HEK293 (cell line): ENCODE data around the gene KRTAP13-1.
A peak's percentile ranks its signal among the peaks of the same experiment; 100 is the strongest.

Source experiments
- CTCF ChIA-PET: fragments of 350-600 bp; formaldehyde crosslinking; extraction: SDS; loops from one replicate; lab custom pipeline; 2021; ENCODE audit warnings: antibody characterized with exemption; lab: Yijun Ruan, JAX
- POLR2A ChIA-PET: fragments of 300-600 bp; formaldehyde crosslinking; extraction: SDS; loops from one replicate; lab custom pipeline; 2020; ENCODE audit warnings: antibody characterized with exemption, inconsistent platforms; lab: Yijun Ruan, JAX
- H3K27ac ChIP-seq: fragments of 200-500 bp; sonication (Bioruptor generic); 2 replicates; pipeline ENCODE4 v1.5.1; 2014; ENCODE audit warnings: low read depth, low read length, control low read depth, inconsistent platforms; ENCODE audit errors: extremely low read depth
- H3K36me3 ChIP-seq, 2 experiments: fragments of 200-500 bp in 1 of 2; sonication (Bioruptor generic) in 1 of 2; 1 replicate in 1 of 2; 2 replicates in 1 of 2; pipeline ENCODE4 v1.5.1; 2014 to 2017; ENCODE audit warnings: inconsistent platforms in 2 of 2, low read length in 2 of 2; ENCODE audit not compliant: control insufficient read depth in 2 of 2, insufficient read depth in 1 of 2
- H3K4me1 ChIP-seq: fragments of 200-500 bp; sonication (Bioruptor generic); 2 replicates; pipeline ENCODE4 v1.5.1; 2014; ENCODE audit warnings: mild to moderate bottlenecking, low read length, inconsistent platforms; ENCODE audit not compliant: control insufficient read depth, insufficient read depth
- H3K4me3 ChIP-seq: 2 replicates; pipeline ENCODE4 v1.5.1; 2011; ENCODE audit warnings: low read depth, mild to moderate bottlenecking, control low read depth, low read length, moderate library complexity
- H3K9me3 ChIP-seq: fragments of 200-500 bp; sonication (Bioruptor generic); 2 replicates; pipeline ENCODE4 v1.5.1; 2014; ENCODE audit warnings: low read depth, low read length, inconsistent platforms; ENCODE audit not compliant: control insufficient read depth, insufficient read depth
- HOXC10 ChIP-seq: sonication (generic); formaldehyde crosslinking; IDR thresholded peaks from 2 replicates; pipeline ENCODE4 v1.8.1; 2023; ENCODE audit warnings: mild to moderate bottlenecking, missing genetic modification reagents
- IKZF3 ChIP-seq: fragments of 450-650 bp; IDR thresholded peaks from 2 replicates; pipeline ENCODE4 v1.5.0; 2018; ENCODE audit warnings: missing biosample characterization, mild to moderate bottlenecking, missing genetic modification characterization, moderate library complexity
- KLF7 ChIP-seq: fragments of 450-650 bp; formaldehyde crosslinking; IDR thresholded peaks from 2 replicates; pipeline ENCODE4 v1.5.1; 2016; ENCODE audit warnings: missing biosample characterization, missing genetic modification characterization, borderline replicate concordance
- KLF8 ChIP-seq: fragments of 450-650 bp; formaldehyde crosslinking; IDR thresholded peaks from 2 replicates; pipeline ENCODE4 v1.5.1; 2016; ENCODE audit warnings: missing biosample characterization, missing genetic modification characterization
- OSR2 ChIP-seq: fragments of 450-650 bp; formaldehyde crosslinking; IDR thresholded peaks from 2 replicates; pipeline ENCODE4 v1.5.1; 2016; ENCODE audit warnings: missing biosample characterization, missing genetic modification characterization
- PATZ1 ChIP-seq: fragments of 450-650 bp; formaldehyde crosslinking; IDR thresholded peaks from 2 replicates; pipeline ENCODE4 v1.5.1; 2016; ENCODE audit warnings: missing biosample characterization, missing genetic modification characterization
- PRDM1 ChIP-seq: fragments of 450-650 bp; formaldehyde crosslinking; IDR thresholded peaks from 2 replicates; pipeline ENCODE4; 2016; ENCODE audit warnings: missing biosample characterization, missing genetic modification characterization
- SALL2 ChIP-seq: fragments of 450-650 bp; formaldehyde crosslinking; IDR thresholded peaks from 2 replicates; pipeline ENCODE4 v1.5.0; 2017; ENCODE audit warnings: missing biosample characterization, mild to moderate bottlenecking, missing genetic modification characterization, borderline replicate concordance
- SP2 ChIP-seq: fragments of 450-650 bp; formaldehyde crosslinking; IDR thresholded peaks from 2 replicates; pipeline ENCODE4 v1.5.1; 2016; ENCODE audit warnings: missing biosample characterization, missing genetic modification characterization
- ZBTB20 ChIP-seq: fragments of 450-650 bp; formaldehyde crosslinking; IDR thresholded peaks from 2 replicates; pipeline ENCODE4 v1.5.1; 2016; ENCODE audit warnings: missing biosample characterization, missing genetic modification characterization
- ZBTB7A ChIP-seq: fragments of 450-650 bp; formaldehyde crosslinking; IDR thresholded peaks from 2 replicates; pipeline ENCODE4 v1.5.1; 2016; ENCODE audit warnings: low read depth, missing biosample characterization, missing genetic modification characterization
- ZFP37 ChIP-seq: fragments of 450-650 bp; formaldehyde crosslinking; IDR thresholded peaks from 2 replicates; pipeline ENCODE4 v1.5.1; 2016; ENCODE audit warnings: missing biosample characterization, missing genetic modification characterization
- ZFP41 ChIP-seq: fragments of 450-650 bp; formaldehyde crosslinking; IDR thresholded peaks from 2 replicates; pipeline ENCODE4 v1.5.1; 2016; ENCODE audit warnings: missing biosample characterization, missing genetic modification characterization, borderline replicate concordance
- ZNF155 ChIP-seq: fragments of 450-650 bp; formaldehyde crosslinking; IDR thresholded peaks from 2 replicates; pipeline ENCODE4 v1.5.1; 2016; ENCODE audit warnings: missing biosample characterization, missing genetic modification characterization
- ZNF221 ChIP-seq: fragments of 450-650 bp; formaldehyde crosslinking; IDR thresholded peaks from 2 replicates; pipeline ENCODE4 v1.5.1; 2017; ENCODE audit warnings: missing biosample characterization, missing genetic modification characterization, borderline replicate concordance
- ZNF239 ChIP-seq: fragments of 450-650 bp; formaldehyde crosslinking; IDR thresholded peaks from 2 replicates; pipeline ENCODE4 v1.5.1; 2016; ENCODE audit warnings: missing biosample characterization, missing genetic modification characterization
- ZNF302 ChIP-seq: fragments of 450-650 bp; formaldehyde crosslinking; IDR thresholded peaks from 2 replicates; pipeline ENCODE4 v1.5.1; 2016; ENCODE audit warnings: missing biosample characterization, missing genetic modification characterization, low read depth
- ZNF324 ChIP-seq: fragments of 450-650 bp; formaldehyde crosslinking; IDR thresholded peaks from 2 replicates; pipeline ENCODE4 v1.5.1; 2016; ENCODE audit warnings: missing biosample characterization, missing genetic modification characterization
- ZNF366 ChIP-seq: fragments of 450-650 bp; formaldehyde crosslinking; conservative IDR thresholded peaks from 2 replicates; pipeline ENCODE4 v1.5.1; 2016; ENCODE audit warnings: missing biosample characterization, missing genetic modification characterization
- ZNF391 ChIP-seq: fragments of 450-650 bp; formaldehyde crosslinking; IDR thresholded peaks from 2 replicates; pipeline ENCODE4 v1.5.1; 2016; ENCODE audit warnings: low read depth, missing biosample characterization, missing genetic modification characterization, borderline replicate concordance
- ZNF426 ChIP-seq: fragments of 450-650 bp; formaldehyde crosslinking; IDR thresholded peaks from 2 replicates; pipeline ENCODE4 v1.5.1; 2017; ENCODE audit warnings: missing biosample characterization, missing genetic modification characterization, mild to moderate bottlenecking, inconsistent platforms, moderate library complexity
- ZNF488 ChIP-seq: fragments of 450-650 bp; formaldehyde crosslinking; IDR thresholded peaks from 2 replicates; pipeline ENCODE4 v1.5.1; 2016; ENCODE audit warnings: missing biosample characterization, missing genetic modification characterization
- ZNF514 ChIP-seq: fragments of 450-650 bp; formaldehyde crosslinking; IDR thresholded peaks from 2 replicates; pipeline ENCODE4 v1.5.1; 2016; ENCODE audit warnings: missing biosample characterization, missing genetic modification characterization
- ZNF555 ChIP-seq: fragments of 450-650 bp; formaldehyde crosslinking; conservative IDR thresholded peaks from 2 replicates; pipeline ENCODE4 v1.5.1; 2017; ENCODE audit warnings: missing biosample characterization, mild to moderate bottlenecking, missing genetic modification characterization, inconsistent platforms
- ZNF600 ChIP-seq: fragments of 450-650 bp; formaldehyde crosslinking; IDR thresholded peaks from 2 replicates; pipeline ENCODE4 v1.5.1; 2016; ENCODE audit warnings: missing biosample characterization, missing genetic modification characterization
- ZNF610 ChIP-seq: fragments of 450-650 bp; formaldehyde crosslinking; IDR thresholded peaks from 2 replicates; pipeline ENCODE4 v1.5.1; 2016; ENCODE audit warnings: missing biosample characterization, missing genetic modification characterization, borderline replicate concordance
- ZNF747 ChIP-seq: fragments of 450-650 bp; formaldehyde crosslinking; IDR thresholded peaks from 2 replicates; pipeline ENCODE4 v1.5.1; 2016; ENCODE audit warnings: missing biosample characterization, missing genetic modification characterization
- ZNF791 ChIP-seq: fragments of 450-650 bp; formaldehyde crosslinking; IDR thresholded peaks from 2 replicates; pipeline ENCODE4 v1.5.1; 2016; ENCODE audit warnings: missing biosample characterization, missing genetic modification characterization
- ZNF792 ChIP-seq: fragments of 450-650 bp; formaldehyde crosslinking; IDR thresholded peaks from 2 replicates; pipeline ENCODE4 v1.5.1; 2016; ENCODE audit warnings: missing biosample characterization, missing genetic modification characterization
- ZSCAN18 ChIP-seq: fragments of 450-650 bp; formaldehyde crosslinking; IDR thresholded peaks from 2 replicates; pipeline ENCODE4 v1.5.1; 2016; ENCODE audit warnings: missing biosample characterization, missing genetic modification characterization
- ZSCAN4 ChIP-seq: fragments of 450-650 bp; formaldehyde crosslinking; IDR thresholded peaks from 2 replicates; pipeline ENCODE4 v1.5.1; 2017; ENCODE audit warnings: missing biosample characterization, missing genetic modification characterization

Gene KRTAP13-1

GRCh38 chr21:30351534-30351933 lies 44.3 kb upstream of the KRTAP13-1 start (continued):
- TF ChIP-seq ZNF610 (tag by site-specific recombination) (no peak), ZBTB20 (tag by site-specific recombination) (no peak), IKZF3 (tag by site-specific recombination) (no peak), KLF8 (no peak), ZNF426 (peak; percentile 45), ZNF555 (tag by site-specific recombination) (peak; percentile 51), ZSCAN18 (tag by site-specific recombination) (no peak)

- H3K9me3 ChIP-seq, result no peaks in the 10 kb centered on the region
- H3K4me1 ChIP-seq, result 0 out of 2 replicates have a peak, but pooled peaks cover 2% of the 10 kb centered on the region
- CTCF ChIA-PET, result interaction anchor here (0.8 kb wide), 1 partner anchor 1542 kb away, joined by 3 read pairs; no protein-coding TSS in a partner anchor
- H3K36me3 ChIP-seq, result no peaks in the 10 kb centered on the region
- no peak overlapping the region for H3K27ac ChIP-seq
- no peak overlapping the region for H3K4me3 ChIP-seq
- TF ChIP-seq ZNF747 (tag by site-specific recombination), result no peak
- TF ChIP-seq ZBTB7A (tag by site-specific recombination), result no peak
- no peak for TF ChIP-seq ZNF792 (tag by site-specific recombination)
- no peak for TF ChIP-seq SALL2 (tag by site-specific recombination)
- no peak for TF ChIP-seq PATZ1 (tag by site-specific recombination)
- no peak for TF ChIP-seq ZNF426
- TF ChIP-seq KLF7, result no peak
- TF ChIP-seq PRDM1, result peak; percentile 97
- no peak for TF ChIP-seq ZFP37 (tag by site-specific recombination)
- TF ChIP-seq ZNF366, result peak; percentile 65
- TF ChIP-seq, all 188 proteins: peak for 2
- POLR2A ChIA-PET, result no interaction called here
Observed at GRCh38 chr21:30354308-30355005, 41.4 kb upstream of the KRTAP13-1 start.

GRCh38 chr21:30355906-30356305 lies 39.9 kb upstream of the KRTAP13-1 start:
- H3K9me3 ChIP-seq, result no peaks in the 10 kb centered on the region
- H3K27ac ChIP-seq, result no peak overlapping the region
- no peak overlapping the region for H3K4me3 ChIP-seq
- ChIA-PET CTCF (interaction anchor here (0.8 to 1.2 kb wide), 3 partner anchors 11 to 375 kb away, joined by 3 to 7 read pairs (median 3); no protein-coding TSS in a partner anchor), POLR2A (no interaction called here)
- no peaks in the 10 kb centered on the region for H3K36me3 ChIP-seq
- no peaks in the 10 kb centered on the region for H3K4me1 ChIP-seq
- TF ChIP-seq ZNF155 (no peak), ZNF791 (no peak), ZNF600 (tag by site-specific recombination) (no peak), ZSCAN4 (tag by site-specific recombination) (no peak), ZFP41 (tag by site-specific recombination) (no peak), ZNF221 (tag by site-specific recombination) (no peak), ZNF514 (no peak), HOXC10 (CRISPR knock-in tag) (no peak), ZNF391 (tag by site-specific recombination) (no peak), SP2 (no peak), ZNF324 (tag by site-specific recombination) (no peak), ZNF239 (no peak), OSR2 (tag by site-specific recombination) (no peak), ZNF488 (tag by site-specific recombination) (no peak), ZNF302 (tag by site-specific recombination) (no peak)
